HepG2 (cell line): ENCODE data around the gene ZNF343. TPM values are rescaled to one million over a fixed set of nuclear protein-coding genes. Genes with fewer than 3 reads are reported as not detected.

Source experiments
- ATF1 ChIP-seq: IDR thresholded peaks from 2 replicates; pipeline ENCODE4 v1.6.1; 2016; ENCODE audit warnings: mild to moderate bottlenecking, control low read depth
- ATRX ChIP-seq: sonication (generic); formaldehyde crosslinking; IDR thresholded peaks from 2 replicates; pipeline ENCODE4 v1.4.0; 2020; ENCODE audit warnings: missing genetic modification reagents, borderline replicate concordance
- FOXP1 ChIP-seq, 2 experiments: fragments of 450-650 bp in 1 of 2; IDR thresholded peaks; 2 replicates each; pipeline ENCODE4 v1.6.1; 2017 to 2018; ENCODE audit warnings: antibody characterized with exemption in 1 of 2
- GPN1 ChIP-seq: sonication (generic); formaldehyde crosslinking; IDR thresholded peaks from 2 replicates; pipeline ENCODE4 v1.5.1; 2020; ENCODE audit warnings: missing genetic modification reagents, borderline replicate concordance
- JARID2 ChIP-seq: sonication (generic); formaldehyde crosslinking; IDR thresholded peaks from 2 replicates; pipeline ENCODE4 v1.8.1; 2023; ENCODE audit warnings: missing genetic modification reagents, inconsistent platforms; ENCODE audit not compliant: insufficient replicate concordance
- NFIC ChIP-seq: IDR thresholded peaks from 2 replicates; pipeline ENCODE4 v1.6.1; 2012; ENCODE audit warnings: mild to moderate bottlenecking, low read length, inconsistent platforms
- NFYB ChIP-seq: sonication (generic); formaldehyde crosslinking; IDR thresholded peaks from 2 replicates; pipeline ENCODE4 v1.4.0; 2020; ENCODE audit warnings: missing genetic modification reagents
- PHF21A ChIP-seq: sonication (generic); formaldehyde crosslinking; IDR thresholded peaks from 2 replicates; pipeline ENCODE4 v1.5.0; 2020; ENCODE audit warnings: mild to moderate bottlenecking, missing genetic modification reagents
- TAF1 ChIP-seq: sonication (generic); formaldehyde crosslinking; IDR thresholded peaks from 2 replicates; pipeline ENCODE4 v1.4.0; 2020; ENCODE audit warnings: missing genetic modification reagents
- YY1 ChIP-seq: IDR thresholded peaks from 2 replicates; pipeline ENCODE4 v1.6.1; 2011; ENCODE audit warnings: low read length, low read depth, moderate library complexity, mild to moderate bottlenecking; ENCODE audit not compliant: insufficient read depth, insufficient replicate concordance
- ZBTB10 ChIP-seq: sonication (generic); formaldehyde crosslinking; IDR thresholded peaks from 2 replicates; pipeline ENCODE4 v1.4.0; 2020; ENCODE audit warnings: missing genetic modification reagents, borderline replicate concordance
- ZBTB42 ChIP-seq: sonication (generic); formaldehyde crosslinking; IDR thresholded peaks from 2 replicates; pipeline ENCODE4 v1.5.0; 2020; ENCODE audit warnings: mild to moderate bottlenecking, missing genetic modification reagents
- ZNF143 ChIP-seq: sonication (generic); formaldehyde crosslinking; IDR thresholded peaks from 2 replicates; pipeline ENCODE4 v1.4.0; 2020; ENCODE audit warnings: missing genetic modification reagents
- ZNF160 ChIP-seq: sonication (generic); formaldehyde crosslinking; IDR thresholded peaks from 2 replicates; pipeline ENCODE4 v1.8.0; 2022; ENCODE audit warnings: mild to moderate bottlenecking, inconsistent platforms, missing genetic modification reagents
- ZNF292 ChIP-seq: sonication (generic); formaldehyde crosslinking; IDR thresholded peaks from 2 replicates; pipeline ENCODE4 v1.8.1; 2022; ENCODE audit warnings: mild to moderate bottlenecking, low read depth, missing genetic modification reagents, borderline replicate concordance
- ZNF556 ChIP-seq: sonication (generic); formaldehyde crosslinking; IDR thresholded peaks from 2 replicates; pipeline ENCODE4 v1.4.0; 2020; ENCODE audit warnings: mild to moderate bottlenecking, missing genetic modification reagents, borderline replicate concordance
- ZNF569 ChIP-seq: sonication (generic); formaldehyde crosslinking; IDR thresholded peaks from 2 replicates; pipeline ENCODE4 v1.5.0; 2020; ENCODE audit warnings: mild to moderate bottlenecking, missing genetic modification reagents, moderate library complexity, borderline replicate concordance
- ZNF891 ChIP-seq: sonication (generic); formaldehyde crosslinking; IDR thresholded peaks from 2 replicates; pipeline ENCODE4 v1.5.0; 2020; ENCODE audit warnings: mild to moderate bottlenecking, missing genetic modification reagents
- polyA plus RNA-seq, 8 experiments: library from polyadenylated mRNA; depleted of rRNA in 3 of 8; stranded (reverse) in 7 of 8; unstranded in 1 of 8; fragments of >200 nt; fragmentation: Illumina TruSeq in 4 of 8; extraction: Trizol in 4 of 8; gene quantifications; 2 replicates each; pipeline versions ENCODE4 v1.2.1 to v1.2.3, GENCODE V29; 2011 to 2016; ENCODE audit warnings: low read depth in 4 of 8, missing spikeins in 1 of 8, mixed read lengths in 1 of 8; ENCODE audit not compliant: insufficient read depth in 1 of 8
- total RNA-seq, 5 experiments: library from RNA; depleted of rRNA; stranded (reverse); fragments of >200 nt; fragmentation: Illumina TruSeq; extraction: Trizol; gene quantifications; 2 replicates each; pipeline ENCODE4 v1.2.3, GENCODE V29; 2016; ENCODE audit warnings: low read depth in 1 of 5
- TF ChIP-seq, protein P1 (sequence below): sonication (generic); formaldehyde crosslinking; IDR thresholded peaks from 2 replicates; pipeline ENCODE4 v1.4.0; 2020; ENCODE audit warnings: missing genetic modification reagents
- TF ChIP-seq, protein P2 (sequence below): sonication (generic); formaldehyde crosslinking; IDR thresholded peaks from 2 replicates; pipeline ENCODE4 v1.5.0; 2020; ENCODE audit warnings: mild to moderate bottlenecking, missing genetic modification reagents

The ZNF343 gene
- total and polyA plus RNA-seq, 2 of the 13 experiments (the other 11 are each of a cell fraction or from before 2014, with no cell fraction given), result 16.4 to 22.1 TPM

DNA sequence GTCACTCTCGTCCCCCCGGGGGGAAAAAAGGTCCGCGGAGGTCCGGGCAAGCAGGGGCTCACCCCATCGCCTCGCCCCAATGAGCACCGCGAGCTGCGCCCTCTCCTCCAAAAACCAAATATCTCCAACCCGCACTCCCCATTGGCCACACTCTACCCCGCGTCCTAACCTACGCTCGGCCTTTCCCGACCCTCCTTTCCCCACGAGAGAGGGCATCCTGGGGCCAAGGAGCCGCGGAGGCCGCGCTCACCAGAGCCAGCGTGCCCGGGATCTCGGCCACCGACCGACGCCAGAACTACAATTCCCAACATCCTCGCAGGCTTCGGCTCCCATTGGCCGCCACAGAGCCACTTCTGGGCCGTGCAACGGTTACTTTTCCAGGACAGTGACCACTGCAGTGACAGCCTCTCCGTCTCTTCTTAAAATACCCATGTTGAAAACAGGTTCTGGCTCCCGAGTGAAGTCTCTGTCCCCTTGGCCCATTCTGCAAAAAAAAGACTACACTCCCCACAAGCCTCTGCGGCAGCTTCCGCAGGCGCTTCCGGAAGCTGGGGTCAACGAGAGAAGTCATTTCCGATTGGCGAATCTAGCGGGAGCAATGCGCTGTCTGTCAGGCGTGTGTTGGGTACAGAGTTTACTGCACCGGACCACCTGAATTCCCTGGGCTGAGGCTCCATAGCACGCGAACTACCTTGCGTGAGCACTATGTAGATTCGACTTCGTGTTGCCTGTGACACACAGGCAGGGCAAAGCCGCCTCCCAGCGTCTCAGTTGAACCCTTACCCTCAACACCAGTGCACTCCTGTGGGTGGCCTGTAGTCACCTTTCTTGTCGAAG, at the start of gene ZNF343 (continued):
- 0 out of 2 replicates have a peak, but pooled peaks have one; percentile 66 for TF ChIP-seq ZNF292
- TF ChIP-seq GPN1 (CRISPR knock-in tag), result no peak; the same call in 1 of the 2 replicates
- TF ChIP-seq, protein P1, sequence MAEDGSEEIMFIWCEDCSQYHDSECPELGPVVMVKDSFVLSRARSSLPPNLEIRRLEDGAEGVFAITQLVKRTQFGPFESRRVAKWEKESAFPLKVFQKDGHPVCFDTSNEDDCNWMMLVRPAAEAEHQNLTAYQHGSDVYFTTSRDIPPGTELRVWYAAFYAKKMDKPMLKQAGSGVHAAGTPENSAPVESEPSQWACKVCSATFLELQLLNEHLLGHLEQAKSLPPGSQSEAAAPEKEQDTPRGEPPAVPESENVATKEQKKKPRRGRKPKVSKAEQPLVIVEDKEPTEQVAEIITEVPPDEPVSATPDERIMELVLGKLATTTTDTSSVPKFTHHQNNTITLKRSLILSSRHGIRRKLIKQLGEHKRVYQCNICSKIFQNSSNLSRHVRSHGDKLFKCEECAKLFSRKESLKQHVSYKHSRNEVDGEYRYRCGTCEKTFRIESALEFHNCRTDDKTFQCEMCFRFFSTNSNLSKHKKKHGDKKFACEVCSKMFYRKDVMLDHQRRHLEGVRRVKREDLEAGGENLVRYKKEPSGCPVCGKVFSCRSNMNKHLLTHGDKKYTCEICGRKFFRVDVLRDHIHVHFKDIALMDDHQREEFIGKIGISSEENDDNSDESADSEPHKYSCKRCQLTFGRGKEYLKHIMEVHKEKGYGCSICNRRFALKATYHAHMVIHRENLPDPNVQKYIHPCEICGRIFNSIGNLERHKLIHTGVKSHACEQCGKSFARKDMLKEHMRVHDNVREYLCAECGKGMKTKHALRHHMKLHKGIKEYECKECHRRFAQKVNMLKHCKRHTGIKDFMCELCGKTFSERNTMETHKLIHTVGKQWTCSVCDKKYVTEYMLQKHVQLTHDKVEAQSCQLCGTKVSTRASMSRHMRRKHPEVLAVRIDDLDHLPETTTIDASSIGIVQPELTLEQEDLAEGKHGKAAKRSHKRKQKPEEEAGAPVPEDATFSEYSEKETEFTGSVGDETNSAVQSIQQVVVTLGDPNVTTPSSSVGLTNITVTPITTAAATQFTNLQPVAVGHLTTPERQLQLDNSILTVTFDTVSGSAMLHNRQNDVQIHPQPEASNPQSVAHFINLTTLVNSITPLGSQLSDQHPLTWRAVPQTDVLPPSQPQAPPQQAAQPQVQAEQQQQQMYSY (CRISPR knock-in tag), result 0 out of 2 replicates have a peak, but pooled peaks have one; percentile 12
- peak; percentile 78 for TF ChIP-seq ZNF160 (CRISPR knock-in tag)
- no peak for TF ChIP-seq ATRX (CRISPR knock-in tag)
- TF ChIP-seq ZBTB10, result peak; percentile 49; the same call in 1 of the 2 replicates
- peak; percentile 78 for TF ChIP-seq ATF1 (CRISPR knock-in tag)
- peak; percentile 93 for TF ChIP-seq TAF1 (CRISPR knock-in tag)
- TF ChIP-seq NFIC, result no peak
- TF ChIP-seq ZBTB42 (CRISPR knock-in tag), result peak; percentile 19; the same call in 1 of the 2 replicates
- TF ChIP-seq ZNF569 (CRISPR knock-in tag), result peak; percentile 32; the same call in 1 of the 2 replicates
- peak; percentile 81 for TF ChIP-seq ZNF891
- TF ChIP-seq, protein P2, sequence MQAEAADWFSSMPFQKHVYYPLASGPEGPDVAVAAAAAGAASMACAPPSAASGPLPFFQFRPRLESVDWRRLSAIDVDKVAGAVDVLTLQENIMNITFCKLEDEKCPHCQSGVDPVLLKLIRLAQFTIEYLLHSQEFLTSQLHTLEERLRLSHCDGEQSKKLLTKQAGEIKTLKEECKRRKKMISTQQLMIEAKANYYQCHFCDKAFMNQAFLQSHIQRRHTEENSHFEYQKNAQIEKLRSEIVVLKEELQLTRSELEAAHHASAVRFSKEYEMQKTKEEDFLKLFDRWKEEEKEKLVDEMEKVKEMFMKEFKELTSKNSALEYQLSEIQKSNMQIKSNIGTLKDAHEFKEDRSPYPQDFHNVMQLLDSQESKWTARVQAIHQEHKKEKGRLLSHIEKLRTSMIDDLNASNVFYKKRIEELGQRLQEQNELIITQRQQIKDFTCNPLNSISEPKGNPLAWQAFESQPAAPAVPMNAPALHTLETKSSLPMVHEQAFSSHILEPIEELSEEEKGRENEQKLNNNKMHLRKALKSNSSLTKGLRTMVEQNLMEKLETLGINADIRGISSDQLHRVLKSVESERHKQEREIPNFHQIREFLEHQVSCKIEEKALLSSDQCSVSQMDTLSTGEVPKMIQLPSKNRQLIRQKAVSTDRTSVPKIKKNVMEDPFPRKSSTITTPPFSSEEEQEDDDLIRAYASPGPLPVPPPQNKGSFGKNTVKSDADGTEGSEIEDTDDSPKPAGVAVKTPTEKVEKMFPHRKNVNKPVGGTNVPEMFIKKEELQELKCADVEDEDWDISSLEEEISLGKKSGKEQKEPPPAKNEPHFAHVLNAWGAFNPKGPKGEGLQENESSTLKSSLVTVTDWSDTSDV (CRISPR knock-in tag), result peak; percentile 97
- peak; percentile 97 for TF ChIP-seq ZNF143
- peak; percentile 88 for TF ChIP-seq NFYB (CRISPR knock-in tag)
- TF ChIP-seq ZNF556 (CRISPR knock-in tag), result no peak
- no peak for TF ChIP-seq FOXP1 (IDR thresholded peaks at IDR 0.05)
- no peak for TF ChIP-seq FOXP1 (CRISPR knock-in tag; IDR thresholded peaks at IDR 0.05)
- TF ChIP-seq JARID2 (CRISPR knock-in tag), result peak; percentile 48
- peak; percentile 49 for TF ChIP-seq YY1
- TF ChIP-seq PHF21A (CRISPR knock-in tag), result peak; percentile 58; the same call in 1 of the 2 replicates
